ENCODE measurements around the gene MAP1B. TPM values are rescaled to one million over a fixed set of nuclear protein-coding genes. Genes with fewer than 3 reads are reported as not detected.
A peak's percentile ranks its signal among the peaks of the same experiment; 100 is the strongest.

MAP1B gene
- total and polyA plus RNA-seq, 9 of the 15 experiments (the other 6 are each of a cell fraction or from before 2014, with no cell fraction given), result 5.2 to 66.1 (median 17.3) TPM

- FAIRE-seq (no peak), ATAC-seq (peak; percentile 66), DNase-seq (ENCODE audit: extremely low read depth in 1 of 4, low spot score in 3 of 4) (peak in 2 of 4 experiments; percentile 26 to 44)
- peaks cover 4% of the 10 kb centered on the region in 2 experiments; a peak in 2 of 5 replicates for H3K4me1 ChIP-seq (replicated peaks in 1 of 2; ENCODE audit: control insufficient read depth in 2 of 2, insufficient read depth in 2 of 2, low read length in 2 of 2)
- H3K9me1 ChIP-seq (ENCODE audit: control insufficient read depth, insufficient read depth, low read length), result no peaks in the 10 kb centered on the region
- no peak overlapping the region for H3K9ac ChIP-seq (ENCODE audit: insufficient read depth in 1 of 2, low read depth in 2 of 2, low read length in 2 of 2)
- POLR2A ChIA-PET, result interaction anchor here (0.6 to 1.9 kb wide), 5 partner anchors 9 to 1287 kb away, joined by 3 to 9 read pairs (median 3); no protein-coding TSS in a partner anchor
- TF ChIP-seq CBFA2T2 (conservative IDR thresholded peaks at IDR 0.05) (peak; percentile 47; the same call in 1 of the 2 replicates), TEAD4 (IDR thresholded peaks at IDR 0.05; ENCODE audit: low read length) (peak; percentile 17; the same call in 1 of the 2 replicates), TEAD4 (CRISPR knock-in tag; IDR thresholded peaks at IDR 0.05; ENCODE audit: borderline replicate concordance) (no peak), ARID1B (IDR thresholded peaks at IDR 0.05) (0 out of 2 replicates have a peak, but pooled peaks have one; percentile 9), CBFA2T3 (IDR thresholded peaks at IDR 0.05) (peak; percentile 66), SMARCB1 (IDR thresholded peaks at IDR 0.05; ENCODE audit: insufficient read length, low read depth) (no peak), TCF3 (CRISPR knock-in tag; IDR thresholded peaks at IDR 0.05) (peak; percentile 33; the same call in 1 of the 2 replicates), NR2C1 (IDR thresholded peaks at IDR 0.05) (no peak), NR2C1 (tag; IDR thresholded peaks at IDR 0.05) (no peak), EHMT2 (IDR thresholded peaks at IDR 0.05) (0 out of 2 replicates have a peak, but pooled peaks have one; percentile 7), ZNF518B (CRISPR knock-in tag; IDR thresholded peaks at IDR 0.05) (no peak), TAL1 (IDR thresholded peaks at IDR 0.05) (peak; percentile 29; the same call in 1 of the 2 replicates)
- no TSS peak for BruUV-seq (replicated peaks)
- H3K4me2 ChIP-seq (ENCODE audit: insufficient read depth, low read length), result no peak overlapping the region
- no peak overlapping the region for H2AFZ ChIP-seq (ENCODE audit: low read depth, low read length)
- H3K36me3 ChIP-seq (ENCODE audit: control insufficient read depth, insufficient read depth, low read length), result no peaks in the 10 kb centered on the region
- WGBS (ENCODE audit: insufficient coverage, low coverage, missing lambda C conversion rate), result 0% methylated on average over 3 of the region's 3 CpGs
- intact Hi-C loops (cut with micrococcal nuclease) (no loop called here), in situ Hi-C loops (cut with MboI) (no loop called here)
- peaks cover 3 to 4% of the 10 kb centered on the region in 2 experiments; a peak in 3 of 5 replicates for H3K27me3 ChIP-seq (ENCODE audit: control insufficient read depth in 2 of 2, insufficient read depth in 2 of 2, low read length in 2 of 2)
- H3K4me3 ChIP-seq, result no peak overlapping the region
- H3K9me3 ChIP-seq (replicated peaks; ENCODE audit: control insufficient read depth, insufficient read depth, low read depth, low read length), result no peaks in the 10 kb centered on the region
- 0 out of 2 replicates have a peak, but pooled peaks cover 7% of the 10 kb centered on the region for H4K20me1 ChIP-seq (replicated peaks; ENCODE audit: control insufficient read depth, insufficient read depth, low read length)
- H3K27ac ChIP-seq (ENCODE audit: extremely low read depth, low read depth, low read length), result no peak overlapping the region
- no peaks in the 10 kb centered on the region for H3K79me2 ChIP-seq (ENCODE audit: control insufficient read depth, insufficient read depth, low read length)
- CTCF ChIA-PET (ENCODE audit: low intra/inter-chr PET ratio), result no interaction called here
Observed at GRCh38 chr5:72066705-72067107, 40.6 kb upstream of the MAP1B start.

Measured in K562 (cell line).